ENCODE measurements around the gene NR2C1.
"Not testable (repeated sequence)": the region's sequence is repeated elsewhere in the genome, so short reads cannot be mapped to it uniquely, and the experiment has no call there.

Gene NR2C1

GRCh38 chr12:95072900-95073697, at the start of gene NR2C1:
NR2C1 (minus strand) TSS chr12:95073618; CDS start chr12:95067384, 6,234 bp downstream.
- DNase-seq, result peak; percentile 99

- DNase-seq, result peak; percentile 23
Measured at GRCh38 chr12:95118788-95119179, 45.4 kb upstream of the NR2C1 start.

- DNase-seq, result no peak
Measured at GRCh38 chr12:95118138-95118787, 44.8 kb upstream of the NR2C1 start.

- DNase-seq, result peak; percentile 89
Measured at GRCh38 chr12:95117178-95117599, 43.8 kb upstream of the NR2C1 start.

GRCh38 chr12:95116773-95117172, 43.4 kb upstream of the NR2C1 start:
- DNase-seq, result no peak

GRCh38 chr12:95116341-95116740, 42.9 kb upstream of the NR2C1 start:
- DNase-seq, result no peak

- no peak for DNase-seq
Measured at GRCh38 chr12:95115641-95116040, 42.2 kb upstream of the NR2C1 start.

GRCh38 chr12:95114766-95115405, 41.5 kb upstream of the NR2C1 start:
- DNase-seq, result no peak

GRCh38 chr12:95107362-95107761, 33.9 kb upstream of the NR2C1 start:
- DNase-seq, result no peak

GRCh38 chr12:95105540-95105939, 32.1 kb upstream of the NR2C1 start:
- DNase-seq, result no peak

- peak; percentile 13 for DNase-seq
Measured at GRCh38 chr12:95104919-95105452, 31.6 kb upstream of the NR2C1 start.

- peak; percentile 100 for DNase-seq
Measured at GRCh38 chr12:95102916-95103671, 29.7 kb upstream of the NR2C1 start.

GRCh38 chr12:95101957-95102356, 28.5 kb upstream of the NR2C1 start:
- not testable (repeated sequence) for DNase-seq

GRCh38 chr12:95100264-95101190, 27.1 kb upstream of the NR2C1 start:
- peak; percentile 14 for DNase-seq

GRCh38 chr12:95099270-95099790, 25.9 kb upstream of the NR2C1 start:
- no peak for DNase-seq

GRCh38 chr12:95096852-95097251, 23.4 kb upstream of the NR2C1 start:
- no peak for DNase-seq

- no peak for DNase-seq
Measured at GRCh38 chr12:95096378-95096777, 23.0 kb upstream of the NR2C1 start.

GRCh38 chr12:95095866-95096265, 22.4 kb upstream of the NR2C1 start:
- not testable (repeated sequence) for DNase-seq

- no peak for DNase-seq
Measured at GRCh38 chr12:95089462-95089861, 16.0 kb upstream of the NR2C1 start.

- no peak for DNase-seq
Measured at GRCh38 chr12:95088379-95088778, 15.0 kb upstream of the NR2C1 start.

GRCh38 chr12:95085612-95086011, 12.2 kb upstream of the NR2C1 start:
- peak; percentile 28 for DNase-seq

All from DMS53 (cell line).